HL-60/S4 treated with phorbol 12-myristate 13-acetate at 8.2 ng/mL for 4 days and 3 days (cell line): Measurements from ENCODE around the gene CDK5RAP2.

Experiments used
- in situ Hi-C: fragments of 300-500 bp; cut with MboI; formaldehyde crosslinking; loops from 2 replicates; pipeline ENCODE4 v1.15.0; 2022; ENCODE audit warnings: low sequenced_read_pairs

CDK5RAP2 gene

DNA sequence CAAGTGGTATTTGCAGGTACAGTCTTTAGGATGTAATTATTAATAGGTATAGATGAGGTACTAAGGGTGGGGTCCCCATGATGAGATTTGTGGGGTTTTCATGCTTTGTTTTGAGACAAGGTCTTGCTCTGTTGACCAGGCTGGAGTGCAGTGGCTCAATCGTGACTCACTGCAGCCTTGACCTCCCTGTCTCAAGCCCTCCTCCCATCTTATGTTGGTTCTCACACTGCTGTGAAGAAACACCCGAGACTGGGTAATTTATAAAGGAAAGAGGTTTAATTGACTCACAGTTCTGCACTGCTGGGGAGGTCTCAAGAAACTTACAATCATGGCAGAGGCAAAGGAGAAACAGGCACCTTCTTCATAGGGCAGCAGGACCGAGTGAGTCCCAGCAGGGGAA, 217.5 kb downstream of the CDK5RAP2 start:
- in situ Hi-C loops: no loop called here

DNA sequence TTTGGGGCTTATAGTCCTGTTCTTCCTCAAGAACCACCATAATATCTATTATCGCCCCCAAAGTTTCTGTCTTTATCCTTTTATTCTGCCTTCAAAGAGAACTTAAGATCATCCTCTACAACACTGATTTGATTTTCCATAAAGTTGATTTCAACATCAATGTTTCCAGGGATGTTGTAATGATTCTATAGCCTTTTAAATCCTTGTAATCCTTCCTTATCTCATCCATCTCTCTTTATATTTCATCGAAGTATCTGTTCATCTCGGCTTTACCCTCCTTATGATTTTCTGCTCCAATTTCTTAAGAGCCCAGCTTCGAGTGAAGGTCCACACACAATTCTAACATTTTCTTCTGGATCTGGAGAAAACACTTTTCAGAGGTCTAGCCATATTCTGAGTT, 218.4 kb downstream of the CDK5RAP2 start:
- in situ Hi-C loops: no loop called here

DNA sequence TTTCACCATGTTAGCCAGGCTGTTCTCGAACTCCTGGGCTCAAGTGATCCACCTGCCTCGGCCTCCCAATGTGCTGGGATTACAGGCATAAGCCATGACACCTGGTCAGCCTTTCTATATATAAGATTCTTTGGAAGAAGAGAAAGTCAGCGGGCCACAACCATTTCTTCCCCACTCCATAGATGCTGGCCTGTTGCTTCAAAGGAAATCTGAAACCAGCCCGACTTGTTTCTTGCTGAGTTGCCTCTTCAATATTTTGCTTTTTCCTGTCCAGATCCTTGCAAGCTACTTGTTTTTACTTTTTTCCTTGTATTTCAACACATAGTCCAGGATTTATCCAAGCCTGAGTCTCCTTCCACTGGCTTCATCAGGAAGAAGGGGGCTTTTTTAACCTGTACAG, 219.5 kb downstream of the CDK5RAP2 start:
- in situ Hi-C loops: no loop called here

- in situ Hi-C loops: no loop called here
These were observed 219.9 kb downstream of the CDK5RAP2 start for GRCh38 chr9:120360046-120360445.

DNA sequence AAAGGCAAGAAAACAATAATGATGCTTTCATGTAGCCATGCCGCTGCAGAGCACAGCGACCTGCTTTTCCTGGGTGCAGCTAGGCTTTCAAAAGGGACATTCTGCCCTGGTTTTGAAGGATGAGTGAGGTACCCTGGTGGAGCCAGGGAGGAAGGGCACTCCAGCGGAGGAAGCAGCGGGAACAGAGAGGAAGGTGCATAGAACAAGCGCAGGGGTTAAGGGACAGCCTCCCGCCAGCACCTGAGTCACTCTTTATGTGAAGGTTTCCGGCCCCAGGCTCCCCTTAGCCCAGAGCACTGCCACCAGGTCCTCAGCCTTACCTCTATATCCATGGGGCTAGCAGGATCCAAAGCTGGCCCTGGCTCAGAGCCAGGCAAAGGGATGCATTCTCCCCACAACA, 221.1 kb downstream of the CDK5RAP2 start:
- in situ Hi-C loops: no loop called here

GRCh38 chr9:120353506-120353905, 226.5 kb downstream of the CDK5RAP2 start:
- in situ Hi-C loops: no loop called here

DNA sequence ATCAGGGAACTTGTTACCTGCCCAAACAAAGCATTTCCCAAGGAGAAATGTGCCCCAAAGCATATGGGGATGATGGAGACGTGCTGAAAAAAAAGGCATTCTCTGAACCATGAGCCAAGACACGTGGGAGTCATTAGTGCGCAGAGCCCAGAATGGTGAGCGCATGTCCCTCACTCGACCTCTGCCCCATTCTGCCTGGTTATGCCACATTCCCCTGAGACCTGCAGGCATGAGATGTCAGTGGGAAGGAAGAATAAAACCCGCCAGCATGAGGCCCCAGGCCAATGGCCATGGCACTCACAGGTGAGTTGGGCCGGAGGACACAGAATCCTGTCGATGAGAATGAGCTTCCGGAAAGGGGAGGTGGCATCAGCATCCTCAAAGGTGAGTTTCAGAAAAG, 228.9 kb downstream of the CDK5RAP2 start:
- in situ Hi-C loops: no loop called here

DNA sequence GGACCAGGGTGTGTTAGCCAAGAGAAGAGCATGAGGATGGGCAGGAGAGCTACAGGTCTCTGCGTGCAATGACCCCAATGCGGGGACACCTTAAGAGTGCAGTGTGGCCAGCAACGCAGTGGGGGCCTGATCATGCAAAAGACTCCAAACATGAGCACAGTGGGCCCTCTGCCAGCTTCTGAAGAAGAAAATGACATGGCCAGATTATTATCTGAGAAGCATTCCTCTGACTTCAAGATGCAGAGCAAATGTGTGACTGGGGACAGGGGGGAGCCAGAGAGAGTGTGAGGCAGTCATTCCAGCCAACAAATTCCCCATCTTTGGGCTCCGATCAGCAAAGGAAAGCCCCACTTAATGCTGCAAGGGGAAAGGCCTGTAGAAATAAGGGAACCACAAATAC, 229.4 kb downstream of the CDK5RAP2 start:
- in situ Hi-C loops: no loop called here

- in situ Hi-C loops: no loop called here
These were observed 231.0 kb downstream of the CDK5RAP2 start for GRCh38 chr9:120348951-120349429.

DNA sequence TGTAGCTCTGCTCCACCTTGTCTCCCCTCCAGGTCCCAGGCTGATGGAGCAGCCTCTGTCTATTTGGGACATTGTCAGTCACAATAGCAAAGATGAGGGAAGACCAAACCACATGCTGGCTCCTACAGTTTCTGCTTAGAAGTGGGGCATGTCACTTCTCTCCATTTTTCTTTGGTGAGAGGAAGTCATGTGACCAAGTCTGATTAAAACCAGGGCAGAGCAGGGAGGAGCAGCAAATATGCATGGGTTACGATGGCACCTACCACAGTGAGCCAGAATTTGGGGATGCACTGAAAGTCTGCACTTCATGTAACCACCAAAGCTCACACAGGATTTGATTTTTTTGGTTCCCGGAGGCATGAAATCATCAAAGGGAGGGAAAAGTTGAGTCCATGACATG, 234.6 kb downstream of the CDK5RAP2 start:
- in situ Hi-C loops: no loop called here

DNA sequence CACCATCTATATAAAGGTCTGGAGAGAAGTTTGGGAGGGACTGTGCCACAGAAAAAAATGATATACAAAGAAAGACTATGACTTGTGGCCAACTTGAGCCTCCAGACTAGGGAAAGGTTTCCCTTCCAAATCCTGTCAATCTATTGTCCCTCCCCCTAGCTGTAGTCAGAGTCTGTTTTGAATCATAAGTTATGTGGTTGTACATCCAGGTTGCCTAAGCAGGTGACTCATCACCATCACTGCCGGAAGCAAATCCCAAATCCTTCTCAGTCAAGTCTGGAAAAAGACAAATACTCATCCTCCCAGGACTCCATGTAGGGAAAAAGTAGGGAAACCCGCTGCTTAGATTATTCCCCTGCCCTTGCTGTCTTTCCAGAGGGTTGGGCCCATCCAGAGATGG, 235.7 kb downstream of the CDK5RAP2 start:
- in situ Hi-C loops: no loop called here

DNA sequence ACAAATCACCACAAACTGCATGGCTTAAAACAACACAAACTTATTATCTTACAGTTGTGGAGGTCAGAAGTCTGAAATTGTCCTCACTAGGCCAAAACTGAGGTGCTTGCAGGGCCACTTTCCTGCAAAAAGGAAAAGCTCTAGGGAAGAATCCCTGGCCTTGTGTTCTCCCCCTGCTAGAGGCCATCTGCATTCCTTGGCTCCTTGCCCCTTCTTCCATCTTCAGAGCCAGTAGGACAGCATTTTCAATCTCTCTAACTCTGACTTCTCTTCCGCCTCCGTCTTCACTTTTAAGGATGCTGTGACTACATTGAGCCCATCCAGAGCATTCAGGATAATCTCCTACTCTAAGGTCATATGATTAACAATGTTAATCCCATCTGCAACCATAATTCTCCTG, 236.6 kb downstream of the CDK5RAP2 start:
- in situ Hi-C loops: no loop called here
